CD4-positive, alpha-beta T cell treated with Interleukin-6 for 4 hours (primary cell): ENCODE data around the gene KRTAP12-1.

ENCODE experiments used
- DNase-seq: peaks from one replicate; pipeline ENCODE4 v3.0.0-alpha.2; 2020; ENCODE audit warnings: mixed read lengths

The KRTAP12-1 gene

DNA sequence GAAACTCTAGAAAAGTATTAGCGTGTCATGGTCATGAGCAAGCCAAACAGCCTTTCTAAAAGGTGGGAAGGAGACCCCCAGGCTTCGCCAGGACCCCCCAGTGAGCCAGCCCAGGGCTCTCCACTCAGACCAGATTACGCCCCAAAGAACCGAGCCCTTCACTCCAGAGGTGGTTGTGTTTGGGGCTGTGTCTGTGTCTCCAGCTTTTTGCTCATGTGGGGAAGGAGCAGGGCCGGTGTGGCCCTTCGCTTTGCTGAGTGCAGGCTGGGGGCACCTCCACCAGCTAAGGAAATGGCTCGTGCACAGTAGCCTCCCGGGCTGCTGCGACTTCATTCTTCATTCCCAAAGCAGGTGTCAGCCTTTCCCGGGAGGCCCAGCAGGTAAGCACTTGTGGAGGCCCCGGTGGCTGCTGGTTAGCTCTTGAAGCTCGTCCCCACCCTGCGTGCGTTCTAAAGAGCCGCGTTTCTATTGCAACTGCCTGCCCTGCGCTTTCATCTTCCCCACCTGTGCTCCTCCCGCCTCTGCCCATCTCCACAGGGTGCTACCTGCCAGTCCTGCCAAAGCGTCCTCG is 28.9 kb upstream of the KRTAP12-1 start:
- no peak for DNase-seq

DNA sequence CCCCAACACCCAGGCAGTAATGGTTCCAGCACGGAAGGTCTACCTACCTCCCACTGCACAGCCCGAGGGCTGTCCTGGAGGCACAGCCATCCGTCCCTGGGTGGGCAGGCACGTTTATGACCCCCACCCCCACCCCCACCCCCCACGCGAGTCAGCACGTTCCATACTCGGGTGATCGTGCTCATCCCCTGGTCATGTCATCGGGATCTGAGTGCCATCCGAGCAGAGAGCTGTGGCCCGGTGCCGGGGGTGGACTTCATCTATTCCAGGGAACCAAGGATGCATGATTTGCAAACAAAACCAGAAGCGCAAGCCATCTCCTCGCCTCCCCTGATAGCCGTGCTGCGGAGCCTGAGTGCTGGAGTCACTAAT is 28.3 kb upstream of the KRTAP12-1 start:
- no peak for DNase-seq

DNA sequence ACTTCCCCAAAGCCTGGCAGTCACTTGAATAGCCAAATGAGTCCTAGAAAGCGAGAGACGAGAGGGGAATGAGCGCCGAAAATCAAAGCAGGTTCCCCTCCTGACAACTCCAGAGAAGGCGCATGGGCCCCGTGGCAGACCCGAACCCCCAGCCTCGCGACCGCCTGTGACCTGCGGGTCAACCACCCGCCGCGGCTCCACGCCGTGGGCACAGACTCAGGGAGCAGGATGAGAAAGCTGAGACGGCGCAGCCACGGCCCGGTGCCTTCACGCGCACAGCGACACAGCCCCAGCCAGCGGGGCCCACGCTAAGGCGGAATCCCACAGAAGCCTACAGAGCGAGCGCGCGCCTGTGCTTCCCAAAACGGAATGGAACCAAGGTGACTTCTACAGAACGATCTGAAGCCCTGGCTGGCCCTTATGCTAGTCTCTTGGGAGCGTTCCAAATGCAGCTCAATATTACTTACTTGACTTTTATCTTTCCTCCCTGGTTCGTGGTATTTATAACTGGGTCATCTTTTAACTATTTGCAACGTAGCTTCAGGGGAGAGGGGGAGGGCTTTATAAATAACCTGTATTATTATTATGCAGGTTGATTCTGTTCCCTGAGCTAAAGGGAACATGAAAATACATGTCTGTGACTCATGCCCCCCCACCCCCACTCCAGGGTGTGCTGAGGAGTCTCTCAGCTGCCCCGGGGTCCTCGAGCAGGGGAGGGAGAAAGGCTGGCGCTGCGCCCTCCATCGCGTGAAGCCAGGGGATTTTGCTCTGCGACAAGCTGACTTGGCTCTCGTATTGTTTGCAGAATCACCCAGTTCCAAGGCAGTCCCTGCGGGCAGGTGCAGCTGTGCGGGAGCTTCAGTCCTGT is 27.7 kb upstream of the KRTAP12-1 start:
- peak; percentile 38 for DNase-seq

- no peak for DNase-seq
Observed at GRCh38 chr21:44708866-44709425, 27.0 kb upstream of the KRTAP12-1 start.

- no peak for DNase-seq
Observed at GRCh38 chr21:44708213-44708865, 26.4 kb upstream of the KRTAP12-1 start.

DNA sequence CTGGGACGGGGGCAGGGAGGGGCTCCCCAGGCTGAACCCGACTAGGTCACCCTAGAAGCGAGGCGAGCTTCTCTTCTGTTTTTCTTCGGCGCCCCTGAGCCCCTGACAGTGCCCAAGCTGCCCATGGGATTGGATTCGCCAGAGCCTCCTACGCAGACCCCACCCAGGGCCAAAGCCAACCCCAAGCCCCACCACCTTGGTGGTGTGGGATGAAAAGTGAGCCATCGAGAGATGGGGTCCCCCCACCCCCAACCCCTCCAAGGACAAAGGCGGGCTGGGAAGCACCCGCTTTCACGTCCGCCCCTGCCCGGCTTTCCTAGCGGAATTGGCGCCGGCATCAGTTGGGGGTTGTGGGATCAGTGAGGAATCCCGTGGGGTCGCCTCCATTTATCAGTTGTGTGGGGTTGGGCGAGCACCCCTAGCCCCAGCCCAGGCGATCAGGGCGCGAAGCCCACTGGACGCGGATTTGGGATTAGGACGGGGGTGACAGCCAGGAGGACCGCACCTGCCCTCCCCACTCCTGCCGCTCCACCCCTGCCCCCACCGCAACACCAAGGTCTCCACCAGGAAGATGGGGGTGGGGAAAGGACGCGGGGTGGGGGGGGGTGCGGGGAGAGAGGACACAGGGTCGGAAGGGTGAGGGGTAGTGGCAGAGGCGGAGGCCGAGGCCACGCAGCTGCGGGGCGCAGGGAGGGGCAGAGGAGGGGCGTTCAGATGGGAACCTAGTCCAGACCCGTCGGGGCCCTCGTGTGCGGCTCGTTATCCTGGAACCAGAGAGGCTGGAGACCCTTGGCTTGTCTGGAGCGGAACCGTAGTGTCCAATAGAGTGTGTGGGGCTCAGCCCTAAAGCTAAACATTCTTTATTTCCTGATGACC is 25.0 kb upstream of the KRTAP12-1 start:
- no peak for DNase-seq

- DNase-seq, result no peak
Observed at GRCh38 chr21:44706026-44706705, 24.2 kb upstream of the KRTAP12-1 start.

DNA sequence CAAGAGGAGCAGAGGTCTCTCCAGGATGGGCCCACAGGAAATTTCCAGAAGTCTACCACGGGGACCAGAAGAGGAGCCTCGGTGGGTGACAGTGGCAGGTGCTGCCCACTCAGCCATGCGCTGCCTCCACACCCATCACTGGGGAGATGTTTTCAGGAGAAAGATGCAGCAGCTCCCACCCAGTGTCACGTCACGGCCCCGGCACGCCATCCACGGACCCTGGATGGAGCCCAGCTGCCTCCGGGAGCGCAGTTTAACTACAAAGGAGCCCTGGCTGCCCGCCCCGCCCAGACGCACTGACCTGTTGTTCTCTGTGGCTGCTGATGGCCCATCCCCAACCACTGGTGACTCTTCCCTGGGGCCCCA is 22.7 kb upstream of the KRTAP12-1 start:
- no peak for DNase-seq

GRCh38 chr21:44703731-44704635 is 22.0 kb upstream of the KRTAP12-1 start:
- no peak for DNase-seq

GRCh38 chr21:44702973-44703730 is 21.2 kb upstream of the KRTAP12-1 start:
- no peak for DNase-seq

DNA sequence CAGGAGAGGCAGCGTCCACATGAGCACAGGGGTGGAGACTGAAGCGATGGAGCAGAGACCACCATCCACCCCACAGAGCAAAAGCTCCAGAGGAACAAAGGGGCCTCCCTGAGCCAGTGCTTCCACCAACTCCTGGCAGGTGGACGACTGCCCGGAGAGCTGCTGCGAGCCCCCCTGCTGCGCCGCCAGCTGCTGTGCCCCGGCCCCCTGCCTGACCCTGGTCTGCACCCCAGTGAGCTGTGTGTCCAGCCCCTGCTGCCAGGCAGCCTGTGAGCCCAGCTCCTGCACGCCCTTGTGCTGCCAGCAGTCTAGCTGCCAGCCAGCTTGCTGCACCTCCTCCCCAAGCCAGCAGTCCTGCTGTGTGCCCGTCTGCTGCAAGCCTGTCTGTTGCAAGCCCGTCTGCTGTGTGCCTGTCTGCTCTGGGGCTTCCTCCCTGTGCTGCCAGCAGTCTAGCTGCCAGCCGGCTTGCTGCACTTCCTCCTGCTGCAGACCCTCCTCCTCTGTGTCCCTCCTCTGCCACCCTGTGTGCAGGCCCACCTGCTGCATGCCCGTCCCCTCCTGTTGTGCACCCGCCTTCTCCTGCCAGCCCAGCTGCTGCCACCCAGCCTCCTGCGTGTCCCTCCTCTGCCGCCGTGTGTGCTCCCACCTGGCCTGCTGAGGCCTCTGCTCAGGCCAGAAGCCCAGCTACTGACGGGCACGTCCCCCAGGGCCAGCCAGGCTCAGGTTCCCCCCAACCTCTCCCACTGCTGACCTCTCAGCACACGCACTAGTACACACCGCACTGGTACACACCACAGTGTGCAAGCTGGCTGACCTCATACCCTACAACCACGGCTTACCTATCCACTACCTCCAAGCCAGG is 20.4 kb upstream of the KRTAP12-1 start:
- no peak for DNase-seq

- DNase-seq, result no peak
Observed at GRCh38 chr21:44701541-44701940, 19.6 kb upstream of the KRTAP12-1 start.

GRCh38 chr21:44701023-44701400 is 19.0 kb upstream of the KRTAP12-1 start:
- DNase-seq, result no peak

GRCh38 chr21:44700101-44701022 is 18.4 kb upstream of the KRTAP12-1 start:
- DNase-seq, result no peak

- DNase-seq, result no peak
Observed at GRCh38 chr21:44699502-44700001, 17.6 kb upstream of the KRTAP12-1 start.

DNA sequence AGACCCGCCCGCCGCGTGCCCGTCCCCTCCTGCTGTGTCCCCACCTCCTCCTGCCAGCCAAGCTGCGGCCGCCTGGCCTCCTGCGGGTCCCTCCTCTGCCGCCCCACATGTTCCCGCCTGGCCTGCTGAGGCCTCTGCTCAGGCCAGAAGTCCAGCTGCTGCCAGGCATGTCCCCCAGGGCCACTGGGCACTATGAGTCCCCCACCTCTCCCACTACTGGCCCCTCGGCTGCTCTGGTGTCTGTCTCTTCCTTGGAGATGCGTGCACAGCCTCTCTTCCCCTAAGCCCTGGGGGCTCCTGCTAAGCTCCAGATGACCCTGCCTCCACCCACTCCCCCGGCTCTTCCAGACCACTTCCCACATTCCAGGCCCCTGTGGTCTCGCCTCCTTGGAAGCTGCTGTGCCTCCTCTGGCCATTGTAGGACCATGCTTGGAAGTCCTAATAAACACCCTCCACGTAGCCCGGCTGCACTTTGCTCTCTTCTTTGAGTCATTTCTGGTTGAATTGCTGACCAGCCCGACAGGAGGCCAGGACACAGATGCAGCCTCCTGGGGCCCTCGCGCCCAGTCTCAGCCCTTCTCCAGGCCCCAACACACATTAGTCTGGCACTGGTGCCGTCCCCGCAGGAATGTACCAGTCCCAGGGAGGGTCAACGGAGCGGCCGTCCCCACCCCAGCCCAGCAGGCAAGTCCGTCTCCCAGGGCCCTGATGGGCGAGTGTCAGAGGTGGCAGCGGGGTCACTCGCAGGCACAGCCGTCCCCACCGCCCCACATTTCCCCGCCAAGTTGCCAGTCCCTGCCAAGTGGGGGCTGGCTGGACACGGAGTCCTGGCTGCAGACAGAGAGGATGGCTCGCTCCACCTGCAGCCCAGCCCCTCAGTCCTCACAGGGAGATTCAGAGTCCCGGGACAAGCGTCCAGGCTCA is 16.1 kb upstream of the KRTAP12-1 start:
- no peak for DNase-seq
